ENCODE data around the gene ABHD12. TPM values are rescaled to one million over a fixed set of nuclear protein-coding genes. Genes with fewer than 3 reads are reported as not detected.

Gene ABHD12
- total and polyA plus RNA-seq, 10 of the 15 experiments (the other 5 are each of a cell fraction or from before 2014, with no cell fraction given), result 1.5 to 61.8 (median 26.7) TPM

DNA sequence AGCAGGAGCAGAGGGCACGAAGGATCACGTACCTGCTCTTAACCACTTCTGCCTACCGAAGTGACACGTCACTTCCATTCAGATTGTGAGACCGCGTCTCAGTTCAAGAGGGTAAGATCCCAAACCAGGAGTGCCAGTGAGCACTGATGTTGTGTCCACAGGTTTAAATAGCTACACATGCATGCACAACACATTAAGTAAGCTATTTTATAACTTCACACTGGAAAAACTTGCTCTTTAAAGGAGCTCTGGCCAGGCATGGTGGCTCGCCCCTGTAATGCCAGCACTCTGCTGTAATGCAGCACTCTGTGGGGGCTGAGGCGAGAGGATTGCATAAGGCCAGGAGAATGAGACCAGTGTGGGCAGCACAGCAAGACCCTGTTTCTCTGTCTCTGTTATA, 21.1 kb downstream of the ABHD12 start (continued):
- TF ChIP-seq, protein P1, sequence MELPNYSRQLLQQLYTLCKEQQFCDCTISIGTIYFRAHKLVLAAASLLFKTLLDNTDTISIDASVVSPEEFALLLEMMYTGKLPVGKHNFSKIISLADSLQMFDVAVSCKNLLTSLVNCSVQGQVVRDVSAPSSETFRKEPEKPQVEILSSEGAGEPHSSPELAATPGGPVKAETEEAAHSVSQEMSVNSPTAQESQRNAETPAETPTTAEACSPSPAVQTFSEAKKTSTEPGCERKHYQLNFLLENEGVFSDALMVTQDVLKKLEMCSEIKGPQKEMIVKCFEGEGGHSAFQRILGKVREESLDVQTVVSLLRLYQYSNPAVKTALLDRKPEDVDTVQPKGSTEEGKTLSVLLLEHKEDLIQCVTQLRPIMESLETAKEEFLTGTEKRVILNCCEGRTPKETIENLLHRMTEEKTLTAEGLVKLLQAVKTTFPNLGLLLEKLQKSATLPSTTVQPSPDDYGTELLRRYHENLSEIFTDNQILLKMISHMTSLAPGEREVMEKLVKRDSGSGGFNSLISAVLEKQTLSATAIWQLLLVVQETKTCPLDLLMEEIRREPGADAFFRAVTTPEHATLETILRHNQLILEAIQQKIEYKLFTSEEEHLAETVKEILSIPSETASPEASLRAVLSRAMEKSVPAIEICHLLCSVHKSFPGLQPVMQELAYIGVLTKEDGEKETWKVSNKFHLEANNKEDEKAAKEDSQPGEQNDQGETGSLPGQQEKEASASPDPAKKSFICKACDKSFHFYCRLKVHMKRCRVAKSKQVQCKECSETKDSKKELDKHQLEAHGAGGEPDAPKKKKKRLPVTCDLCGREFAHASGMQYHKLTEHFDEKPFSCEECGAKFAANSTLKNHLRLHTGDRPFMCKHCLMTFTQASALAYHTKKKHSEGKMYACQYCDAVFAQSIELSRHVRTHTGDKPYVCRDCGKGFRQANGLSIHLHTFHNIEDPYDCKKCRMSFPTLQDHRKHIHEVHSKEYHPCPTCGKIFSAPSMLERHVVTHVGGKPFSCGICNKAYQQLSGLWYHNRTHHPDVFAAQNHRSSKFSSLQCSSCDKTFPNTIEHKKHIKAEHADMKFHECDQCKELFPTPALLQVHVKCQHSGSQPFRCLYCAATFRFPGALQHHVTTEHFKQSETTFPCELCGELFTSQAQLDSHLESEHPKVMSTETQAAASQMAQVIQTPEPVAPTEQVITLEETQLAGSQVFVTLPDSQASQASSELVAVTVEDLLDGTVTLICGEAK (IDR thresholded peaks at IDR 0.05; ENCODE audit: borderline replicate concordance), result no peak
- TF ChIP-seq CHD1 (IDR thresholded peaks at IDR 0.05; ENCODE audit: low read depth, low read length), result no peak
- TF ChIP-seq TCF3 (IDR thresholded peaks at IDR 0.05; ENCODE audit: borderline replicate concordance, insufficient read depth, low read depth, low read length), result no peak
- no peak for TF ChIP-seq TCF7 (IDR thresholded peaks at IDR 0.05; ENCODE audit: borderline replicate concordance)
- no peak for TF ChIP-seq PML (IDR thresholded peaks at IDR 0.05; ENCODE audit: low read length)
- TF ChIP-seq, protein P2, sequence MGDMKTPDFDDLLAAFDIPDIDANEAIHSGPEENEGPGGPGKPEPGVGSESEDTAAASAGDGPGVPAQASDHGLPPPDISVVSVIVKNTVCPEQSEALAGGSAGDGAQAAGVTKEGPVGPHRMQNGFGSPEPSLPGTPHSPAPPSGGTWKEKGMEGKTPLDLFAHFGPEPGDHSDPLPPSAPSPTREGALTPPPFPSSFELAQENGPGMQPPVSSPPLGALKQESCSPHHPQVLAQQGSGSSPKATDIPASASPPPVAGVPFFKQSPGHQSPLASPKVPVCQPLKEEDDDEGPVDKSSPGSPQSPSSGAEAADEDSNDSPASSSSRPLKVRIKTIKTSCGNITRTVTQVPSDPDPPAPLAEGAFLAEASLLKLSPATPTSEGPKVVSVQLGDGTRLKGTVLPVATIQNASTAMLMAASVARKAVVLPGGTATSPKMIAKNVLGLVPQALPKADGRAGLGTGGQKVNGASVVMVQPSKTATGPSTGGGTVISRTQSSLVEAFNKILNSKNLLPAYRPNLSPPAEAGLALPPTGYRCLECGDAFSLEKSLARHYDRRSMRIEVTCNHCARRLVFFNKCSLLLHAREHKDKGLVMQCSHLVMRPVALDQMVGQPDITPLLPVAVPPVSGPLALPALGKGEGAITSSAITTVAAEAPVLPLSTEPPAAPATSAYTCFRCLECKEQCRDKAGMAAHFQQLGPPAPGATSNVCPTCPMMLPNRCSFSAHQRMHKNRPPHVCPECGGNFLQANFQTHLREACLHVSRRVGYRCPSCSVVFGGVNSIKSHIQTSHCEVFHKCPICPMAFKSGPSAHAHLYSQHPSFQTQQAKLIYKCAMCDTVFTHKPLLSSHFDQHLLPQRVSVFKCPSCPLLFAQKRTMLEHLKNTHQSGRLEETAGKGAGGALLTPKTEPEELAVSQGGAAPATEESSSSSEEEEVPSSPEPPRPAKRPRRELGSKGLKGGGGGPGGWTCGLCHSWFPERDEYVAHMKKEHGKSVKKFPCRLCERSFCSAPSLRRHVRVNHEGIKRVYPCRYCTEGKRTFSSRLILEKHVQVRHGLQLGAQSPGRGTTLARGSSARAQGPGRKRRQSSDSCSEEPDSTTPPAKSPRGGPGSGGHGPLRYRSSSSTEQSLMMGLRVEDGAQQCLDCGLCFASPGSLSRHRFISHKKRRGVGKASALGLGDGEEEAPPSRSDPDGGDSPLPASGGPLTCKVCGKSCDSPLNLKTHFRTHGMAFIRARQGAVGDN (IDR thresholded peaks at IDR 0.05), result no peak
- no peak for TF ChIP-seq CHD2 (IDR thresholded peaks at IDR 0.05; ENCODE audit: borderline replicate concordance, low read depth, low read length)
- TF ChIP-seq RELA (IDR thresholded peaks at IDR 0.05; ENCODE audit: borderline replicate concordance, partially characterized antibody), result no peak
- no peak for TF ChIP-seq YBX1 (IDR thresholded peaks at IDR 0.05)
